GM10266 (cell line): ENCODE measurements around the gene COL9A1.
A peak's percentile ranks its signal among the peaks of the same experiment; 100 is the strongest.

Experiments
- DNase-seq: peaks from one replicate; pipeline ENCODE4 v3.0.0; 2012; ENCODE audit errors: extremely low spot score
- CTCF ChIP-seq: IDR thresholded peaks from 2 replicates; pipeline ENCODE4 v1.5.1; 2012; ENCODE audit warnings: mild to moderate bottlenecking, low read depth; ENCODE audit not compliant: control insufficient read depth, insufficient read depth; ENCODE audit errors: missing control alignments

Gene COL9A1

GRCh38 chr6:70219943-70220613, 82.8 kb downstream of the COL9A1 start:
- no peak for TF ChIP-seq CTCF
- DNase-seq = no peak

- TF ChIP-seq CTCF = no peak
- no peak for DNase-seq
These were observed 86.1 kb downstream of the COL9A1 start for GRCh38 chr6:70216767-70217166.

GRCh38 chr6:70215460-70216108, 87.3 kb downstream of the COL9A1 start:
- no peak for DNase-seq
- TF ChIP-seq CTCF = no peak

DNA sequence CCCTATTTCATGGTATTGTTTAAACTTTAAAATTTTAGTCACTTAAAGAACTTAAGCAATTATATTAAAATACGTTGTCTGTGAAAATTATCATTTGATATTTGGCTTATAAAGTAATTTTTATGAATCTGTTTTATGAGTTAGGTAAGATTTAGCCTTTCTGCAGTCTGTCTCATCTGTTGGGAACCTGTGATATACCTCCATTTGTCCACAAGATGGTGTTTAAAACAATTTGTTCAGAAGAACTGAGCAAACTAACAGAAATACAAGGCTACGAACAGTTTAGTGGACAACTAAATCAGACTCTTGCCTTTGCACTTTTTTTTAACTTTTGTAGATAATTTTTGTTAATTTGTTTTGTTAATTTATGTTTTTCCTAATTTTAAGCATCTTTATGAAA, 92.4 kb downstream of the COL9A1 start:
- DNase-seq = no peak
- TF ChIP-seq CTCF = peak; percentile 21

DNA sequence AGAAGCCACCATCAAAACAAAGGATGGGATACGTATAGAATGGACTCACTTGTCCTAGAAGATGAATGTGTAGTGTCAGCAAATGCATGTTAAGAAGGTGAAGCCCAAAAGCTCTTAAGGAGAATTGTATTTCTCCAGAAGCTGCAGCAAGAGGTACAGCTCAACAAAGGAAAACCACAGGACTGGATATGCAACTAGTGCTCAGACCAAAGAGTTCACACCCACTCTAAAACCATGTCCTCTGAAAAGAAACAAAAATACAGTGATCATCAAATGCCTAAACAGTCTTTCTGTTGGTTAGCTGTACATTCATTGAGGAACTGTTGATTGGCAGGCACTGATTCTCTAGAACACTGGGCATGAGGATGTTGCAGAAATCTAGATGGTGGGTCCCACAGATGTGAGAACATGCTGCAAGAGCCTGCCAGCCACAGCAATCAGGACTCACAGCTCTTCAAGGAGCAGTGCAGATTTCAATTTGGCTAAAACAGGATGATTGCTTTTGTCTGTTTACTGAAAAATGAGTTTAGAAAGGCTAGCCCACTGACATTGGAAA, 94.6 kb downstream of the COL9A1 start:
- no peak for TF ChIP-seq CTCF
- no peak for DNase-seq

GRCh38 chr6:70198785-70199184, 104.1 kb downstream of the COL9A1 start:
- no peak for TF ChIP-seq CTCF

GRCh38 chr6:70196531-70196930, 106.4 kb downstream of the COL9A1 start:
- DNase-seq = no peak
- TF ChIP-seq CTCF = no peak

More at GRCh38 chr6:70198785-70199184, 104.1 kb downstream of the COL9A1 start:
- DNase-seq = no peak
